ENCODE results near the gene SELENOK.
"Not testable (repeated sequence)": the region's sequence is repeated elsewhere in the genome, so short reads cannot be mapped to it uniquely, and the experiment has no call there.

Gene SELENOK

GRCh38 chr3:53891497-53892285 lies at the start of gene SELENOK:
Gene SELENOK (minus strand): TSS chr3:53891859.
- DNase-seq: peak; percentile 99

GRCh38 chr3:53941184-53941583 lies 49.5 kb upstream of the SELENOK start:
- DNase-seq: peak; percentile 42

- no peak for DNase-seq
These were observed 49.0 kb upstream of the SELENOK start for GRCh38 chr3:53940623-53941022.

GRCh38 chr3:53939813-53940212 lies 48.2 kb upstream of the SELENOK start:
- no peak for DNase-seq

- DNase-seq: no peak
These were observed 47.5 kb upstream of the SELENOK start for GRCh38 chr3:53939086-53939582.

GRCh38 chr3:53938645-53939044 lies 47.0 kb upstream of the SELENOK start:
- DNase-seq: peak; percentile 46

GRCh38 chr3:53936347-53936746 lies 44.7 kb upstream of the SELENOK start:
- no peak for DNase-seq

- no peak for DNase-seq
These were observed 43.7 kb upstream of the SELENOK start for GRCh38 chr3:53935283-53935901.

- DNase-seq: not testable (repeated sequence)
These were observed 35.7 kb upstream of the SELENOK start for GRCh38 chr3:53927208-53927872.

- DNase-seq: no peak
These were observed 29.6 kb upstream of the SELENOK start for GRCh38 chr3:53921296-53921695.

GRCh38 chr3:53919741-53920140 lies 28.1 kb upstream of the SELENOK start:
- no peak for DNase-seq

GRCh38 chr3:53913401-53913800 lies 21.7 kb upstream of the SELENOK start:
- DNase-seq: no peak

- DNase-seq: no peak
These were observed 11.1 kb upstream of the SELENOK start for GRCh38 chr3:53902711-53903110.

GRCh38 chr3:53902067-53902466 lies 10.4 kb upstream of the SELENOK start:
- DNase-seq: no peak

- DNase-seq: no peak
These were observed 9.1 kb upstream of the SELENOK start for GRCh38 chr3:53900666-53901331.

GRCh38 chr3:53899750-53900149 lies 8.1 kb upstream of the SELENOK start:
- DNase-seq: no peak

- no peak for DNase-seq
These were observed 603 bp upstream of the SELENOK start for GRCh38 chr3:53892286-53892637.

- DNase-seq: no peak
These were observed 758 bp downstream of the SELENOK start for GRCh38 chr3:53890726-53891475.

GRCh38 chr3:53888232-53888631 lies 3.4 kb downstream of the SELENOK start:
- no peak for DNase-seq

GRCh38 chr3:53887446-53887845 lies 4.2 kb downstream of the SELENOK start:
- no peak for DNase-seq

GRCh38 chr3:53885239-53885638 lies 6.4 kb downstream of the SELENOK start:
- no peak for DNase-seq

- DNase-seq: no peak
These were observed 7.0 kb downstream of the SELENOK start for GRCh38 chr3:53884623-53885022.

GRCh38 chr3:53883008-53883407 lies 8.7 kb downstream of the SELENOK start:
- DNase-seq: no peak

All from fibroblast of skin of right quadriceps (primary cell).